Gastrocnemius medialis (tissue), 4 donors: ENCODE data around the gene IMPA2.

Experiments
- POLR2A ChIP-seq, 2 donors: fragments of 450-650 bp; IDR thresholded peaks; one replicate each; pipeline ENCODE4 v1.6.1; 2017; ENCODE audit warnings: antibody characterized with exemption in 2 of 2, mild to moderate bottlenecking in 2 of 2, moderate library complexity in 2 of 2
- TF ChIP-seq, protein P1 (sequence below), 5 experiments: fragments of 450-650 bp in 3 of 5; fragments of 200-600 bp in 2 of 5; sonication (generic) in 2 of 5; IDR thresholded peaks in 4 of 5; conservative IDR thresholded peaks in 1 of 5; 1 replicate in 4 of 5; 2 replicates in 1 of 5; pipeline ENCODE4 v1.5.1; 2016 to 2019; ENCODE audit warnings: antibody characterized with exemption in 5 of 5, mild to moderate bottlenecking in 3 of 5, moderate library complexity in 3 of 5

DNA sequence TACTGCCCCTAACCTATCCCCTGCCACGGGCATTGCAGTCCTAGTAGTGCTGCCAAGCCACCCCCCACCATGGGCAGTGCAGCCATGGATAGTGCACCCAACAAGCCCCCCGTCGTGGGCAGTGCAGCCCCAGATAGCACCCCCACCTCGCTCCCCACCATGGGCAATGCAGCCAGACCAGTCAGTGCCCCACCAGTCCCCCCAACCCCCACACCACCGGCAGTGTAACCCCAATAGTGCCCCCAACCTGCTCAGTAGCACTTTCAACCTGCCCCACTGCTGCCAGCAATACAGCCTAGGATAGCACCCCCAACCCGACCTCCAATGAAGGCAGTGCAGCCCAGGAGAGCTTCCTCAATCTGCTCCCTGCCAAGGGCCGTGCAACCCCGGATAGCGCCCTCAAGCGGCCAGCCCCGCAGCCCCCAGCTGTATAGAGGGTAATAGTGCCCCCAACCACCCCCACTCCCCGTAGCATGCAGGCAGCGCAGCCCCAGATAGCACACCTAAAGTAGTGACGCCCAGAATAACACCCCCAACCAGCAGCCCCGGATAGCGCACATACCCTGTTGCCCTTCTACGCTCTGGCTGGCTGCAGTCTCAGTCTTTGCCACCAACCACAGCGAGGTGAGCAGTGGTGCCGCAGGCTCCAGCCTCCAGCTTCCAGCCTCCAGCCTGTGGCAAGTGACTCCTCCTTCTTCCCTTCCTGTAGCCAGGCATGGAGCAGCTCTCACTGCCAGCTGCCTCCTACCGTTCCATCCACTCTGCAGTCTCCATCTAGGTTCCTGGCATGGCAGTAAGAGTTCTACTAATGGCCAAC lies 66.9 kb downstream of the IMPA2 start:
- TF ChIP-seq, protein P1, sequence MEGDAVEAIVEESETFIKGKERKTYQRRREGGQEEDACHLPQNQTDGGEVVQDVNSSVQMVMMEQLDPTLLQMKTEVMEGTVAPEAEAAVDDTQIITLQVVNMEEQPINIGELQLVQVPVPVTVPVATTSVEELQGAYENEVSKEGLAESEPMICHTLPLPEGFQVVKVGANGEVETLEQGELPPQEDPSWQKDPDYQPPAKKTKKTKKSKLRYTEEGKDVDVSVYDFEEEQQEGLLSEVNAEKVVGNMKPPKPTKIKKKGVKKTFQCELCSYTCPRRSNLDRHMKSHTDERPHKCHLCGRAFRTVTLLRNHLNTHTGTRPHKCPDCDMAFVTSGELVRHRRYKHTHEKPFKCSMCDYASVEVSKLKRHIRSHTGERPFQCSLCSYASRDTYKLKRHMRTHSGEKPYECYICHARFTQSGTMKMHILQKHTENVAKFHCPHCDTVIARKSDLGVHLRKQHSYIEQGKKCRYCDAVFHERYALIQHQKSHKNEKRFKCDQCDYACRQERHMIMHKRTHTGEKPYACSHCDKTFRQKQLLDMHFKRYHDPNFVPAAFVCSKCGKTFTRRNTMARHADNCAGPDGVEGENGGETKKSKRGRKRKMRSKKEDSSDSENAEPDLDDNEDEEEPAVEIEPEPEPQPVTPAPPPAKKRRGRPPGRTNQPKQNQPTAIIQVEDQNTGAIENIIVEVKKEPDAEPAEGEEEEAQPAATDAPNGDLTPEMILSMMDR (IDR thresholded peaks at IDR 0.05 in 4 of 5, conservative IDR thresholded peaks at IDR 0.05 in 1 of 5), result no peak
- no peak for TF ChIP-seq POLR2A (IDR thresholded peaks at IDR 0.05)
